ACHN (cell line): ENCODE results near the gene BCKDK.

Experiments
- DNase-seq: peaks from one replicate; pipeline ENCODE4 v3.0.0-alpha.2; 2015
- in situ Hi-C: cut with HindIII; loops from 2 replicates; pipeline ENCODE4 v1.10.0; 2017; ENCODE audit warnings: low sequenced_read_pairs, low pct_ligation_motif_present, low pct_unique_long_range_greater_than_20kb

Gene BCKDK

DNA sequence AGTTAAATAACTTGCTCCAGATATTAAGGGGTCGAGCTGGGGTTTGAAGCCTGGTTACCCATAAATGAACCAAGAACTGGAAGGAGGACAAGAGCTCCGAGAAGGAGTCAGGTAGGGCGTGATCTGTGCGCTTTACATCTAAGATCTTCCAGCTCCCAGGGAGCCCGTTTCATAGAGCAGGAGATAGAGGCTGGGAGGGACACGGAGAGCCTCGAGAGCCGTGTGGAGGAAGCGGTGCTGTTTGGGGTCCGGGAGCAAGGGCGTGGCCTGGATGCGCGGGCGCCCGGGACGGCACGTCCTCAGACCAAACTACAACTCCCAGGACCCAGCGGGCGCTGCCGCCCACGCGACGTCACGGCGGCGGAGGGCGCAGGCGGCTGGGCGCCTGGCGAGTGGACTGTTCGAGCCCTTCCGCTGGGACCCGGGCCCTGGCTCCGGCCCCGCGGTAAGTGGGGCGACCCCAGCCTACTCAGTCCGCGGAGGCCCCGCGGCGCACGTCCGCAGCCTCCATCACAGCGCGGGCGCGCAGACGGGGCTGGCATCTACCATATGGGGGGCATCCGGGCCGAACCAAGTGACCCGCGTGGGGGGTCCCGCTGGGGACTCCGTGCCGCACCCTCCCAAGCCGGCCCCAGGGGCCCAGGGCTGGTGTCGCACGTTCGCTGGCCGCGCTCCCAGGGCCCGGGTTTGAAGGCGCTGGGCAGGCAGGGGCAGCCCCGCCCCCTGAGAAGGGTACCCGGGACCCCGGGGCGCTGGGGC is at the start of gene BCKDK:
TSS of gene BCKDK (plus strand) at position 352 of the 759 bp plus-strand sequence. CDS start 838 bp downstream, outside the sequence.
- in situ Hi-C loops, result no loop called here
- peak; percentile 78 for DNase-seq

DNA sequence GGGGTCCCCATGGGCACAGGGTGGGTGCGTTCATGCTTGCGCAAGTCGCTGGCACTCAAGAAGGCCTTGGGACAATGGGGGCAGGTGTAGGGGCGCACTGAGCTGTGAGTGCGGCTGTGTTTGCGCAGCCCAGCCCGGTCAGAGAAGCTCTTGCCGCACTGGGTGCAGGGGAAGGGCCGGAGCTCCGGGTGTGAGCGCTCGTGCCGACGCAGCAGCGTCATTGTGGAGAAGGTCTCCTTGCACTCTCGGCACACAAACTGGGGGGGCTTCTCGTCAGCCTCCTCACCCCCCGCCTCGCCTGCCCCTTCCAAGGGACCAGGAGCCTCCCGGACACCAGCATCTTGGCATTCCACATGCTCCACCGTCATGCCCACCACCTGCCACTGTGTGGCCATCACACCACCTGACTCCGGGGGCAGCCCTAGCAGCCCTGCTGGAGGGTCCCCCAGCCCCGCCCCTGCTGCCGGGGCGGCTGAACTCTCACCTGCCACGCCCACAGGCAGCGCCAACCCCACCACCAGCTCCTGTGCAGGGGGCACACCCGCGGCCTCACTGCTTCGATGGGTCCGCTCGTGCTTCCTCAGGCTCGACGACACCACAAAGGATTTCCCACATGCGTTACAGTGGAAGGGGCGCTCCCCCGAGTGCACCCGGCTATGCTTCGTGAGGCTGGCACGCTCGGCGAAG is 46.9 kb upstream of the BCKDK start:
- no peak for DNase-seq
- in situ Hi-C loops, result no loop called here

DNA sequence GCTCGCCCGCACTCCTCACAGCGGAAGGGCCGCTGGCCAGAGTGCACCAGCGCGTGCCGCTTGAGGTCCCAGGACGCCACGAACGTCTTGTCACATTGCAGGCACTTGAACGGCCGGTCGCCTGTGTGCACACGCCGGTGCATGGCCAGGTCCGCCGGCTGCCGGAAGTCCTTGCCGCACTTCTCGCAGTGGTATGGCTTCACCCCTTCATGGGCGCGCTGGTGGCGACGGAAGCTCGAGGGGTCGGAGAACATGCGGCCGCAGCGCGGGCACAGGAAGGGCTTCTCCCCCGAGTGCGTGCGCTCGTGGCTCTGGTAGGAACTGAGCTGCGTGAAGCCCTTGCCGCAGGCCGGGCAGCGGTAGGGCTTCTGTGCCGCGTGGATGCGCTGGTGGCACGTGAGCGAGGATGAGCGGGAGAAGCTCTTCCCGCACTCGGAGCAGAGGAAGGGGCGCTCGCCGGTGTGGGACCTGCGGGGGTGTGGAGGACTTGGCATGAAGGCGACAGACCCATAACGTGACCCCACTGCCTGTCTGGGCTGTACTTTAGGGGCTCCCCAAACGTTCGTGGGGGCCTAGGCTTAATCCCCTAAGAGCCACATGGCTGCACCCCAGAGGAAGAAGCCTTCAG is 46.3 kb upstream of the BCKDK start:
- in situ Hi-C loops, result no loop called here
- DNase-seq, result no peak

DNA sequence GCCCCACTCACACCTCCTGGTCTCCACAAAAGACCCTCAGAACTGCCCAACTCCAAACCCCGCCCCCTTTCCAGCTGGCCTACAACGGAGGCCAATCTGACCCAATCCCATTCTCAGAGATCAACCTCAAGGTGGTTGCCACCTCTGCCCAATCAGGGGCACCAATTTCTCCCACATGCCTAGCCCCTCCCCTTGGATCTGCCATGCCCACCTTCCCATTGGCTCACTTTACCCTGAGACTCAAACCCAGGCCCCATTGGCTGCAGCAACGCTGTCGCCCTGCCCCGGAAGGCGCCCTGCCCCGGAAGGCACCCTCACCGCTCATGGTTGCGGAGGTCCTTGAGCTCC is 44.7 kb upstream of the BCKDK start:
- in situ Hi-C loops, result no loop called here

DNA sequence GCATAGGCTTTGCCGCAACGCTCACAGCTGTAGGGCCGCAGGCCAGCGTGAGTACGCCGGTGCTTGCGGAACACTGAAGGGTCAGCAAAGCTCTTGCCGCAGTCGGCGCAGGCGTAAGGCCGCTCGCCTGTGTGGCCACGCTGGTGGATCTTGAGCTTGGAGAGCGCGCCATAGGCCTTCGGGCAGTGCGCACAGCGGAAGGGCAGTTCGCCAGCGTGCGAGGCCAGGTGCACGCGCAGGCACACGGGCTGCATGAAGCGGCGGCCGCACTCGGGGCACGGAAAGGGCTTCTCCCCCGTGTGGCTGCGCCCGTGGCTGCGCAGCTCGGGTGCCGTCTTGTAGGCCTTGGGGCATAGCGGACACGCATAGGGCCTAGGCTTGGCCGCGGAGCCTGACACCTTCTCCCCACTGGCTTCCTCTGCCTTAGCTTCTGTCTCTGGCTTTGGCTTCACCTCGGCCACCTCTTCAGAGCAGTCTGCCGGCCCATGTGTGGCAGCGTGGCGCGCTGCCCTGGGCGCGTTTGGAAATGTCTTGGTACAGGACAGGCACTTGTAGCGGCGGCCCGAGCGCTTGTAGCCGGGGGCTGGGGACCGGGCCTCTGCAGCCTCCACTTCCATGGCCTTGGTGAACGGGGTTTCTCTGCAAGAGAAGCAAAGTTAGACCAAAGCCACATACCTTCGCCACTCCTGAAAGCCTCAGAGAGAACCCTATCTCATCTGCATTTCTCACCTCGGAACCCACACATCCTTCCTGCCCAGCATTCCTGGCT is 44.2 kb upstream of the BCKDK start:
- in situ Hi-C loops, result no loop called here
- DNase-seq, result no peak

More for the DNA sequence above, 44.7 kb upstream of the BCKDK start:
- no peak for DNase-seq

DNA sequence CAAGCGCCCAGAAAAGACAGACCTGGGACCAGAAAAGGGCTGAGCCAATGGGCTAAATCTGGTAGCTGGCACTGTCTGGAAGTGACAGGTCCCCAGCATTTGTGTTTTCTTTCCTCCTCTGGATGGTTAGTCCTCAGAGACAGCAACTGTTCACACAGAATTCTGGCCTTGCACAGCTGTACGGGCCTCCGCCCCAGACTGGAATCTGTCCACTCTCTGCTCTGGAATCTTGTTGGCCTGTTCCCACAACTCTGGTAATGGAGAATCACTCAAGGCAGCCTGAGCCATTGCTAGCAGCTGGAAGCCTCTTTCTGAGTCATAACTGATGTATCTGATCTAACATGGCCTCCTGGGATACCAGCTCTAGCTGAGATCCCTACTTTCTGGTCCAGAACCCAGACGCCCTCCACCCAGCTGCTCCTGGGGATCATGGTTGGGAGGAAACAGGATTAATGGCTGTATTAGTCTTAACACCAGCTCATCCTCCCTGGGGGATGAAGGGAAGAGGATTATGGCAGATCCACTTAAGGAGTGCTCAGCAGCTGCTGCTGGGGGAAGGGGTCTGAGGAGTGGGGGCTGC is 43.2 kb upstream of the BCKDK start:
- peak; percentile 77 for DNase-seq

DNA sequence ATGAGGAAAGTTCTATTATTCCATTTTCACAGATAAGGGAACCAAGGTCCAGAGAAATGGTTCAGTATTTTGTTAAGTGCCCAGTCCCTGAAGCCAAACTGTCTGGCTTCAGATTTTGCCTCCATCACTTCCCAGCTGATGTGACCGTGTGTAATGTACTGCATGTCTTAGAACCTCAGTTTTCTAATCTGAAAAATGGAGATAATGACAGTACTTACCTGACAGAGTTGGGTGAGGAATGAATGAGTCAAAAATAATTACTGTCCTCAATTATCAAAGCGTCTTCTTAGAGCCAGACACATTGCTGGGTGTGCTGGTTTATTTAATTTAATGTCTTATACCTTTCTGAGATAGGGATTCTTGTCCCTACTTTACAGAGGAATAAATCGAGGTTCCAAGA is 40.8 kb upstream of the BCKDK start:
- DNase-seq, result no peak
- in situ Hi-C loops, result no loop called here

More for the DNA sequence above, 43.2 kb upstream of the BCKDK start:
- in situ Hi-C loops, result no loop called here

DNA sequence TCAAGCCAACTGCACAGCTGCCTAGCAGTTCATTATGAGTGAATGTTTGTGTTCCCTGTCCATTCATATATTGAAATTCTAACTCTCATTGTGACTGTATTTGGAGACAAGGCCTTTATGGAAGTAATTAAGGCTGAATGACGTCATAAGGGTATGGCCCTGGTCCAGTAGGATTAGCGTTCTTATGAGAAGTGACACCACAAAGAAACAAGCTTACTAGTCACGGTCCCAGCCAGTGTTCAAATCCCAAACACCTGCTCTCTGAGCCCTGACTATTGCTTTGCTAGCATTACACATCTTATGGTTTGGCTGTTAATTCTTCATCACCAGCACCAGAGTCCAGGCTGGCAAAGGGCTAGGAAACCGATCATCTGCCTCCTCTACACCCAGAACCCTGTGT is 36.3 kb upstream of the BCKDK start:
- in situ Hi-C loops, result no loop called here
- DNase-seq, result no peak

DNA sequence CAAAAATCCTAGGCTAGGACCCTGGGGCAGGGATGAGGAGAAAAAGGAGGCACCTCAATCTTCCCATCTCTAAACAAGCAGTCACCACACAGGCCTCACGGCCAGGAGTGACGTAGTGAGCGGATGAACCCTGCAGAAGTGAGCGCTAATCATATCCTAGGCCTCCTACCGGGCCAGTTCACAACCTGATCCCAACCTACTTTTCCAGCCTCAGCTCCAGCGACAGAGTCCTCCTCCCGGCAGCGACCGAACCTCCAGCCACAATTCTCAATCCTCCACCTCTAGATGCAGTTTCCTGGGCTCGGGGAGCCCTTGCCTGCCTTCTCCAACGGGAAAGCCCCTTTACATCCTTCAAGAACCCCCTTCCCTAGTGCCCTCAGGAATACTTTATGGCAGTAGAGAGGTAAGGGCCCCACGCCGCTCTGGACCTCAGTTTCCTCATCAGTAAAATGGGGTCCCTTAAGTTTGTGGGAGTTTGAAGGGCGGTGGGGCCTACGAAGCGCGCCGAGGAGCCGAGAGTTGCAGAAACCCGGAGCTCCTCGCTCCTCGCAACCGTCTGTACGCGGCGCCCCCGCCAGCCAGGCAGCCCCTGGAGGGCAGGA is 35.5 kb upstream of the BCKDK start:
- in situ Hi-C loops, result no loop called here
- peak; percentile 35 for DNase-seq

DNA sequence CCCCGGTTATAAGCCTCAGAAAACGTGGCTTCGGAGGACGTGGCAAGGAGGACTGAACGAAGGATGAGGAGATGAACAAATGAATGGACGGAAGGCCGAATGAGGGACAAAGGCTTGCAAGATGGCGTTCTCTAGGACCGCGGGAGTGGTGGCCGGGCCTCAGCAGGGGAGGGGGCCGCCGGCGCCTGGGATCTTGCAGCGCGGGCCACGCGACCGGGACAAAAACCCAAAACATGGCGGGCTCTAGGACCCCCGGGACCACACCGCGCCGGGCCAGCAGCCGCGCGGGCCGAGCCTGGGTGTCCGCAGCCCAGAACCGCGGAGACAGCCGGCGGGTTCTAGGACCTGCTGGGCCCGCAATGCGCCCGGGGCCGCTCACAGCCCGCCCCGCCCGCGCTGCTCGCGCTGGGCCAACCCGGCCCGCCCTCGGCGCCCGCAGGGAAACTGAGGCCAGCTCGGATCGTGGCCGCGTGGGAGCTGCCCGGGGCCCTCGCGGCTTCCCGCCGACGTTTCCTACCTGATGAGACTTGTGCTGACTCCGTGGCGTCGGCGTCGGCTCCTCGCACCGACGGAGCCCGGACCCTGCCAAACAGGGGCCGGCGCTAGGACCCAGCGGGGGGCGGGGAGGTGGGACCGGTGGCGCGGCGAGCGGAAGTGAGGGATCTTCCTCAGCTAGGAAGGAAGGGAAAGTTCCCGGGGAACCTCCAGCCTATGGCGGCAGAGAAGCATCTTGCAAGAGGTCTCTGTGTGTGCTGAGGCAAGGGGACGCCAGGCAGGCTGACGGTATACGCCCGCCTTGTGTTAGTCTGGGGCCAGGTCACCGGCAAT is 34.8 kb upstream of the BCKDK start:
- in situ Hi-C loops, result no loop called here
- peak; percentile 94 for DNase-seq

DNA sequence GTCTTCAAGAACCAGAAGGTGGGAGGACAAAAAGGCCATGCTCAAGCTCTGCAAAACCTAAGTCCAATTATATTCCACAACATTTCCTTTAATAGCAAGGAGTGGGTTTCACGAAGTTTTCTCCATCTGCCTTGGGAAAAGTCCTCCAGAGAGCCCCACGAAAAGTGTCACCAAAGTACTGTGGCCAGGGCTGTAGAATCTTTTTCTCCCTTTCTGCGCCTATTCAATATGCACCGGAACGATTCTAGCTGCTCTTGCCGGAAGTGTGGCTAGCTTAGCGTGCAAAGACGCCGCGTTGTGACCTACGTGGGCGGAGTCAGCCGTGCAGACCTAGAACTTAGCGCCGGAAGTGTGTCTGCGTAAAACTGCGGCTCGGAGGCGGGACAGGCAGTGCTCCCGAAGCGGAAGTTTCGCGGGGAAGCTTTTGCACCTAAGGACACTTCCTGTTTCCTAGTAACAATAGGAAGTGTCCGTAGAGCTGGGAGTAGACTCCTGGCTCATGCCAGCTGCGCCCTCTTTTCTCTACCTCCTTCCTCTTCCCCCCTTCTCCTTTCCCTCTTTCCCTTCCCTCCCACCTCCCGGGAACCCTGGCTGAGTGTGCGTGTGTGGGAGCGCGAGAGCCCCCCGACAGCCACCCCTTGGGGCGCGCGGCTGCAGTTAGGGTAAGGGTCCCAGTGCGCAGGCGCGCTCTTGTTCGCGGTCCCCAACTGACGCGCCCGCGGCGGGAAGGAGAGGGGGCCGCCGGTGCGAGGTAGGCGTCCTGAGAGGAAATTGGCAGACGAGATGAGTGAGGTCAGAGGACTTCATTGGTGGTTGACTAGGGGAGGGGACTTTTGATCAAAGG is 34.0 kb upstream of the BCKDK start, which contains the start of the genes ZNF646 and ZNF668:
TSS of gene ZNF646 (plus strand) at position 453 of the 844 bp plus-strand sequence. CDS start 1,903 bp downstream, outside the sequence.
TSS of gene ZNF668 (minus strand) at position 271 of the 844 bp plus-strand sequence. CDS start 9,781 bp downstream, outside the sequence.
- peak; percentile 100 for DNase-seq
- in situ Hi-C loops, result no loop called here

DNA sequence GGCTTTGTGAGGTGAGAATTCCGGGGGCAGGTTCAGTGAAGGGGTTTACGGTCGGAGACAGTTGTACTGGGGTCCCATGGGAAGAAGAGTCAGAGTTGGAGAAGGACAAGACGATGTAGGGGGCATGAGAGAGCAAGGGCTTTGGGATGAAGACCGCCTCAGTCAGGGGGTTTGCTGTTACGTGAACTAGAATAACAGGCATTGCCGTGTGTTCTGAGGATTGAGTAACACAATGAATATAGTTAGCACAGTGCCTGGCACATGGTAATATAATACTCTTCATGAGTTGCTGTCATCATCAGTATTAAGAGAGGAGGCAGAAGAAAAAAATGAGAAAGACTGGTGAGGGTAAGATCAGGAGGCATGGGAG is 33.4 kb upstream of the BCKDK start:
- in situ Hi-C loops, result no loop called here
- no peak for DNase-seq

DNA sequence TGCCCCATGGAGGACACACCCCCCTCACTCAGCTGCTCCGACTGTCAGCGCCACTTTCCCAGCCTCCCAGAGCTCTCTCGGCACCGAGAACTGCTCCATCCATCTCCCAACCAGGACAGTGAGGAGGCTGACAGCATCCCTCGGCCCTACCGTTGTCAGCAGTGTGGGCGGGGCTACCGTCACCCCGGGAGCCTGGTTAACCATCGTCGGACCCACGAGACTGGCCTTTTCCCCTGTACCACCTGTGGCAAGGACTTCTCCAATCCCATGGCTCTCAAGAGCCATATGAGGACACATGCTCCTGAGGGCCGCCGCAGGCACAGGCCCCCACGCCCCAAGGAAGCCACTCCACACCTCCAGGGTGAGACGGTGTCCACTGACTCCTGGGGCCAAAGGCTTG is 31.9 kb upstream of the BCKDK start:
- DNase-seq, result no peak
- in situ Hi-C loops, result no loop called here

DNA sequence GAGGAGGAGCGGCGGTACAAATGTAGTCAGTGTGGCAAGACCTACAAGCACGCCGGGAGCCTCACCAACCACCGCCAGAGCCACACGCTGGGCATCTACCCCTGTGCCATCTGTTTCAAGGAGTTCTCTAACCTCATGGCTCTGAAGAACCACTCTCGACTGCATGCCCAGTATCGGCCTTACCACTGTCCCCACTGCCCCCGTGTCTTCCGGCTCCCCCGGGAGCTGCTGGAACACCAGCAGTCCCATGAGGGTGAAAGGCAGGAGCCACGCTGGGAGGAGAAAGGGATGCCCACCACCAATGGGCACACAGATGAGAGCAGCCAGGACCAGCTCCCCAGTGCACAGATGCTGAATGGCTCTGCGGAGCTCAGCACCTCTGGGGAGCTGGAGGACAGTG is 31.2 kb upstream of the BCKDK start:
- in situ Hi-C loops, result no loop called here
- no peak for DNase-seq

DNA sequence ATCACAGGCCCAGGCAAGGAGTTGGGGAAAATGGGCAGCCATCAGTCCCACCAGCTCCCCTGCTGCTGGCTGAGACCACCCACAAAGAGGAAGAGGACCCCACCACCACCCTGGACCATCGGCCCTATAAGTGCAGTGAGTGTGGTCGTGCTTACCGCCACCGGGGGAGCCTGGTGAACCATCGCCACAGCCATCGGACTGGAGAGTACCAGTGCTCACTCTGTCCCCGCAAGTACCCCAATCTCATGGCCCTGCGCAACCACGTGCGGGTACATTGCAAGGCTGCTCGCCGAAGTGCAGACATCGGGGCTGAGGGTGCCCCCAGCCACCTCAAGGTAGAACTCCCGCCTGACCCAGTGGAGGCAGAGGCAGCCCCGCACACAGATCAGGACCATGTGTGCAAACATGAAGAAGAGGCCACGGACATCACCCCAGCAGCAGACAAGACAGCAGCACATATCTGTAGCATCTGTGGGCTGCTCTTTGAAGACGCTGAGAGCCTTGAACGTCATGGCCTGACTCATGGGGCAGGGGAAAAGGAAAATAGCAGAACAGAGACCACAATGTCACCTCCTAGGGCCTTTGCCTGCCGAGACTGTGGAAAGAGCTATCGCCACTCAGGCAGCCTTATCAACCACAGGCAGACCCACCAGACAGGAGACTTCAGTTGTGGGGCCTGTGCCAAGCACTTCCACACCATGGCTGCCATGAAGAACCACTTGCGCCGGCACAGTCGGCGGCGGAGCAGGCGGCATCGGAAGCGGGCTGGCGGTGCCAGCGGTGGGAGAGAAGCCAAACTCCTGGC is 30.4 kb upstream of the BCKDK start:
- no peak for DNase-seq
- in situ Hi-C loops, result no loop called here
